HL-60 (cell line): Measurements from ENCODE around the gene CFAP20DC.
A peak's percentile ranks its signal among the peaks of the same experiment; 100 is the strongest.

ENCODE experiments used
- DNase-seq, 2 experiments: peaks; one replicate each; pipeline ENCODE4 v3.0.0-alpha.2; 2010 to 2020; ENCODE audit warnings: low read depth in 1 of 2, low spot score in 1 of 2
- H3K27ac ChIP-seq: fragments of 250-450 bp; sonication (Bioruptor Pico); replicated peaks from 2 replicates; pipeline ENCODE4 v1.5.1; 2020; ENCODE audit warnings: mild to moderate bottlenecking, moderate library complexity
- H3K27me3 ChIP-seq: fragments of 250-450 bp; sonication (Bioruptor Pico); 2 replicates; pipeline ENCODE4 v1.5.1; 2021; ENCODE audit warnings: mild to moderate bottlenecking, moderate library complexity; ENCODE audit not compliant: insufficient read depth, poor library complexity, severe bottlenecking
- H3K4me3 ChIP-seq: replicated peaks from 2 replicates; pipeline ENCODE4 v1.5.1; 2011; ENCODE audit warnings: mild to moderate bottlenecking, control low read depth, low read length; ENCODE audit not compliant: insufficient read depth
- CTCF ChIP-seq: IDR thresholded peaks from one replicate; pipeline ENCODE4 v1.5.1; 2011; ENCODE audit warnings: low read length, control low read depth, inconsistent platforms; ENCODE audit not compliant: insufficient read depth
- GABPA ChIP-seq: IDR thresholded peaks from 2 replicates; pipeline ENCODE4 v1.6.1; 2012; ENCODE audit warnings: low read depth
- POLR2AphosphoS5 ChIP-seq: IDR thresholded peaks from 2 replicates; pipeline ENCODE4 v1.6.1; 2012; ENCODE audit warnings: low read depth
- REST ChIP-seq: IDR thresholded peaks from 2 replicates; pipeline ENCODE4 v1.6.1; 2012; ENCODE audit warnings: low read depth; ENCODE audit not compliant: insufficient replicate concordance
- SPI1 ChIP-seq: IDR thresholded peaks from 2 replicates; pipeline ENCODE4 v1.6.1; 2012; ENCODE audit warnings: low read depth, mild to moderate bottlenecking, borderline replicate concordance

The CFAP20DC gene

GRCh38 chr3:58800032-58800431 is 249.8 kb downstream of the CFAP20DC start:
- TF ChIP-seq SPI1 (no peak), POLR2AphosphoS5 (no peak), CTCF (no peak), GABPA (no peak), REST (no peak)
- Histone ChIP-seq H3K4me3 (no peak overlapping the region), H3K27me3 (peaks cover 2% of the 10 kb centered on the region), H3K27ac (no peak overlapping the region)
- no peak for DNase-seq

GRCh38 chr3:58799271-58799670 is 250.6 kb downstream of the CFAP20DC start:
- Histone ChIP-seq H3K27ac (no peak overlapping the region), H3K4me3 (no peak overlapping the region), H3K27me3 (peaks cover 2% of the 10 kb centered on the region)
- TF ChIP-seq REST = no peak
- no peak for TF ChIP-seq POLR2AphosphoS5
- TF ChIP-seq SPI1 = no peak
- TF ChIP-seq CTCF = no peak
- TF ChIP-seq GABPA = no peak
- DNase-seq = no peak

- Histone ChIP-seq H3K27ac (no peak overlapping the region), H3K27me3 (peaks cover 2% of the 10 kb centered on the region), H3K4me3 (no peak overlapping the region)
- TF ChIP-seq GABPA (no peak), POLR2AphosphoS5 (no peak), REST (no peak), SPI1 (no peak), CTCF (no peak)
- DNase-seq = peak in 1 of 2 experiments; percentile 34
Measured at GRCh38 chr3:58798312-58798711, 251.5 kb downstream of the CFAP20DC start.
